HepG2 (cell line): ENCODE measurements around the gene SLC7A8. TPM values are rescaled to one million over a fixed set of nuclear protein-coding genes. Genes with fewer than 3 reads are reported as not detected.

ENCODE experiments used
- EP300 ChIP-seq, 3 experiments: sonication (generic) in 1 of 3; formaldehyde crosslinking in 1 of 3; IDR thresholded peaks; 2 replicates each; pipeline versions ENCODE4 v1.5.1 to v1.6.1; 2011 to 2020; ENCODE audit warnings: low read depth in 2 of 3, low read length in 2 of 3, borderline replicate concordance in 1 of 3, improper control_type of control experiment in 1 of 3, mild to moderate bottlenecking in 1 of 3, missing genetic modification reagents in 1 of 3, moderate library complexity in 1 of 3
- FOXP4 ChIP-seq: sonication (generic); formaldehyde crosslinking; IDR thresholded peaks from 2 replicates; pipeline ENCODE4 v1.4.0; 2020; ENCODE audit warnings: missing genetic modification reagents
- GPN1 ChIP-seq: sonication (generic); formaldehyde crosslinking; IDR thresholded peaks from 2 replicates; pipeline ENCODE4 v1.5.1; 2020; ENCODE audit warnings: missing genetic modification reagents, borderline replicate concordance
- HIVEP1 ChIP-seq: sonication (generic); formaldehyde crosslinking; IDR thresholded peaks from 2 replicates; pipeline ENCODE4 v1.4.0; 2020; ENCODE audit warnings: mild to moderate bottlenecking, missing genetic modification reagents
- HNF4A ChIP-seq: sonication (generic); formaldehyde crosslinking; IDR thresholded peaks from 2 replicates; pipeline ENCODE4 v1.4.0; 2020; ENCODE audit warnings: missing genetic modification reagents
- IRF9 ChIP-seq: sonication (generic); formaldehyde crosslinking; IDR thresholded peaks from 2 replicates; pipeline ENCODE4 v1.8.0; 2022; ENCODE audit warnings: missing genetic modification reagents, mild to moderate bottlenecking, borderline replicate concordance
- NR2F6 ChIP-seq, 2 experiments: IDR thresholded peaks; 2 replicates each; pipeline ENCODE4 v1.6.1; 2016; ENCODE audit warnings: antibody characterized with exemption in 1 of 2, mild to moderate bottlenecking in 1 of 2
- RBAK ChIP-seq: sonication (generic); formaldehyde crosslinking; IDR thresholded peaks from 2 replicates; pipeline ENCODE4 v1.5.1; 2020; ENCODE audit warnings: mild to moderate bottlenecking, missing genetic modification reagents
- THAP11 ChIP-seq: IDR thresholded peaks from 2 replicates; pipeline ENCODE4 v1.6.1; 2016; ENCODE audit warnings: missing biosample characterization, missing genetic modification reagents
- YEATS2 ChIP-seq: sonication (generic); formaldehyde crosslinking; IDR thresholded peaks from 2 replicates; pipeline ENCODE4 v1.4.0; 2020; ENCODE audit warnings: missing genetic modification reagents, borderline replicate concordance
- ZFP91 ChIP-seq: sonication (generic); formaldehyde crosslinking; IDR thresholded peaks from 2 replicates; pipeline ENCODE4 v1.9.0; 2022; ENCODE audit warnings: missing genetic modification reagents, mild to moderate bottlenecking, borderline replicate concordance
- ZNF136 ChIP-seq: sonication (generic); formaldehyde crosslinking; IDR thresholded peaks from 2 replicates; pipeline ENCODE4 v1.8.1; 2022; ENCODE audit warnings: low read depth, mild to moderate bottlenecking, moderate library complexity, missing genetic modification reagents
- ZNF296 ChIP-seq: sonication (generic); formaldehyde crosslinking; conservative IDR thresholded peaks from 2 replicates; pipeline ENCODE4 v1.5.0; 2020; ENCODE audit warnings: mild to moderate bottlenecking, missing genetic modification reagents
- ZNF367 ChIP-seq: sonication (generic); formaldehyde crosslinking; IDR thresholded peaks from 2 replicates; pipeline ENCODE4 v1.4.0; 2020; ENCODE audit warnings: missing genetic modification reagents, borderline replicate concordance
- ZNF543 ChIP-seq: sonication (generic); formaldehyde crosslinking; IDR thresholded peaks from 2 replicates; pipeline ENCODE4 v1.4.0; 2020; ENCODE audit warnings: mild to moderate bottlenecking, missing genetic modification reagents
- ZNF598 ChIP-seq: sonication (generic); formaldehyde crosslinking; IDR thresholded peaks from 2 replicates; pipeline ENCODE4 v1.5.1; 2020; ENCODE audit warnings: mild to moderate bottlenecking, missing genetic modification reagents, borderline replicate concordance
- ZNF687 ChIP-seq: sonication (generic); formaldehyde crosslinking; IDR thresholded peaks from 2 replicates; pipeline ENCODE4 v1.5.1; 2020; ENCODE audit warnings: mild to moderate bottlenecking, missing genetic modification reagents, moderate library complexity
- ZNF784 ChIP-seq: sonication (generic); formaldehyde crosslinking; IDR thresholded peaks from 2 replicates; pipeline ENCODE4 v1.5.1; 2020; ENCODE audit warnings: missing genetic modification reagents, mild to moderate bottlenecking, borderline replicate concordance
- polyA plus RNA-seq, 8 experiments: library from polyadenylated mRNA; depleted of rRNA in 3 of 8; stranded (reverse) in 7 of 8; unstranded in 1 of 8; fragments of >200 nt; fragmentation: Illumina TruSeq in 4 of 8; extraction: Trizol in 4 of 8; gene quantifications; 2 replicates each; pipeline versions ENCODE4 v1.2.1 to v1.2.3, GENCODE V29; 2011 to 2016; ENCODE audit warnings: low read depth in 4 of 8, missing spikeins in 1 of 8, mixed read lengths in 1 of 8; ENCODE audit not compliant: insufficient read depth in 1 of 8
- total RNA-seq, 5 experiments: library from RNA; depleted of rRNA; stranded (reverse); fragments of >200 nt; fragmentation: Illumina TruSeq; extraction: Trizol; gene quantifications; 2 replicates each; pipeline ENCODE4 v1.2.3, GENCODE V29; 2016; ENCODE audit warnings: low read depth in 1 of 5

Gene SLC7A8
- total and polyA plus RNA-seq, 2 of the 13 experiments (the other 11 are each of a cell fraction or from before 2014, with no cell fraction given) = 0.25 TPM; not detected in 1

- TF ChIP-seq IRF9 (CRISPR knock-in tag) (peak; percentile 96), YEATS2 (CRISPR knock-in tag) (peak; percentile 86; the same call in 1 of the 2 replicates), EP300 (IDR thresholded peaks at IDR 0.05; ENCODE audit: low read depth in 2 of 2, low read length in 2 of 2) (no peak), EP300 (CRISPR knock-in tag; IDR thresholded peaks at IDR 0.05; ENCODE audit: borderline replicate concordance) (peak; percentile 65; the same call in 1 of the 2 replicates), THAP11 (CRISPR knock-in tag) (peak; percentile 79), ZNF136 (0 out of 2 replicates have a peak, but pooled peaks have one; percentile 79), NR2F6 (IDR thresholded peaks at IDR 0.05) (no peak; the same call in 1 of the 2 replicates), NR2F6 (CRISPR knock-in tag; IDR thresholded peaks at IDR 0.05) (peak; percentile 69; the same call in 1 of the 2 replicates), ZNF296 (no peak), ZNF598 (CRISPR knock-in tag) (peak; percentile 98), GPN1 (CRISPR knock-in tag) (no peak), ZNF367 (CRISPR knock-in tag) (no peak), ZNF784 (CRISPR knock-in tag) (peak; percentile 77), ZFP91 (CRISPR knock-in tag) (peak; percentile 83), ZNF687 (peak; percentile 75), RBAK (CRISPR knock-in tag) (no peak), HIVEP1 (CRISPR knock-in tag) (peak; percentile 24; the same call in 1 of the 2 replicates), HNF4A (CRISPR knock-in tag) (no peak), ZNF543 (CRISPR knock-in tag) (no peak), FOXP4 (CRISPR knock-in tag) (peak; percentile 60)
Measured at GRCh38 chr14:23120541-23121251, 62.8 kb downstream of the SLC7A8 start (continued).
